Endothelial cell of coronary artery (primary cell): Measurements from ENCODE around the gene SOX5. TPM values are rescaled to one million over a fixed set of nuclear protein-coding genes. Genes with fewer than 3 reads are reported as not detected.

Experiments
- total RNA-seq: library from RNA; depleted of rRNA; stranded (reverse); fragments of >200 nt; gene quantifications from 2 replicates; pipeline ENCODE4 v1.2.3, GENCODE V29; 2014

The SOX5 gene
- 0.28 and 1.8 TPM in 2 replicates for total RNA-seq

GRCh38 chr12:23949348-23950209, at the start of gene SOX5:
Gene SOX5, minus strand, starts transcription at chr12:23949670. Its CDS starts 69 bp downstream, at chr12:23949601.

